HEK293 (cell line): Measurements from ENCODE around the gene IL16.

Source experiments
- CTCF ChIA-PET: fragments of 350-600 bp; formaldehyde crosslinking; extraction: SDS; loops from one replicate; lab custom pipeline; 2021; ENCODE audit warnings: antibody characterized with exemption; lab: Yijun Ruan, JAX
- POLR2A ChIA-PET: fragments of 300-600 bp; formaldehyde crosslinking; extraction: SDS; loops from one replicate; lab custom pipeline; 2020; ENCODE audit warnings: antibody characterized with exemption, inconsistent platforms; lab: Yijun Ruan, JAX
- H3K27ac ChIP-seq: fragments of 200-500 bp; sonication (Bioruptor generic); 2 replicates; pipeline ENCODE4 v1.5.1; 2014; ENCODE audit warnings: low read depth, low read length, control low read depth, inconsistent platforms; ENCODE audit errors: extremely low read depth
- H3K36me3 ChIP-seq, 2 experiments: fragments of 200-500 bp in 1 of 2; sonication (Bioruptor generic) in 1 of 2; 1 replicate in 1 of 2; 2 replicates in 1 of 2; pipeline ENCODE4 v1.5.1; 2014 to 2017; ENCODE audit warnings: inconsistent platforms in 2 of 2, low read length in 2 of 2; ENCODE audit not compliant: control insufficient read depth in 2 of 2, insufficient read depth in 1 of 2
- H3K4me1 ChIP-seq: fragments of 200-500 bp; sonication (Bioruptor generic); 2 replicates; pipeline ENCODE4 v1.5.1; 2014; ENCODE audit warnings: mild to moderate bottlenecking, low read length, inconsistent platforms; ENCODE audit not compliant: control insufficient read depth, insufficient read depth
- H3K4me3 ChIP-seq: 2 replicates; pipeline ENCODE4 v1.5.1; 2011; ENCODE audit warnings: low read depth, mild to moderate bottlenecking, control low read depth, low read length, moderate library complexity
- H3K9me3 ChIP-seq: fragments of 200-500 bp; sonication (Bioruptor generic); 2 replicates; pipeline ENCODE4 v1.5.1; 2014; ENCODE audit warnings: low read depth, low read length, inconsistent platforms; ENCODE audit not compliant: control insufficient read depth, insufficient read depth
- AEBP2 ChIP-seq: fragments of 450-650 bp; formaldehyde crosslinking; IDR thresholded peaks from 2 replicates; pipeline ENCODE4 v1.5.1; 2016; ENCODE audit warnings: missing biosample characterization, missing genetic modification characterization, borderline replicate concordance
- CTCF ChIP-seq: fragments of 450-650 bp; formaldehyde crosslinking; IDR thresholded peaks from 2 replicates; pipeline ENCODE4 v1.5.1; 2016; ENCODE audit warnings: missing biosample characterization, missing genetic modification characterization
- HOXC10 ChIP-seq: sonication (generic); formaldehyde crosslinking; IDR thresholded peaks from 2 replicates; pipeline ENCODE4 v1.8.1; 2023; ENCODE audit warnings: mild to moderate bottlenecking, missing genetic modification reagents
- RBAK ChIP-seq: fragments of 450-650 bp; formaldehyde crosslinking; IDR thresholded peaks from 2 replicates; pipeline ENCODE4 v1.5.1; 2016; ENCODE audit warnings: missing biosample characterization, missing genetic modification characterization
- TRIM28 ChIP-seq: IDR thresholded peaks from 2 replicates; pipeline ENCODE4 v1.6.1; 2011; ENCODE audit warnings: low read length, control low read depth, borderline replicate concordance
- ZBTB1 ChIP-seq: fragments of 450-650 bp; formaldehyde crosslinking; IDR thresholded peaks from 2 replicates; pipeline ENCODE4 v1.5.1; 2016; ENCODE audit warnings: missing biosample characterization, missing genetic modification characterization
- ZBTB11 ChIP-seq: fragments of 450-650 bp; formaldehyde crosslinking; conservative IDR thresholded peaks from 2 replicates; pipeline ENCODE4 v1.5.1; 2016; ENCODE audit warnings: low read depth, missing biosample characterization, missing genetic modification characterization
- ZBTB21 ChIP-seq: fragments of 450-650 bp; formaldehyde crosslinking; IDR thresholded peaks from 2 replicates; pipeline ENCODE4 v1.5.1; 2017; ENCODE audit warnings: missing biosample characterization, missing genetic modification characterization
- ZNF112 ChIP-seq: fragments of 450-650 bp; formaldehyde crosslinking; IDR thresholded peaks from 2 replicates; pipeline ENCODE4 v1.5.0; 2017; ENCODE audit warnings: missing biosample characterization, missing genetic modification characterization
- ZNF132 ChIP-seq: fragments of 450-650 bp; formaldehyde crosslinking; IDR thresholded peaks from 2 replicates; pipeline ENCODE4 v1.5.1; 2017; ENCODE audit warnings: missing biosample characterization, missing genetic modification characterization, borderline replicate concordance
- ZNF148 ChIP-seq: fragments of 450-650 bp; formaldehyde crosslinking; IDR thresholded peaks from 2 replicates; pipeline ENCODE4 v1.5.0; 2017; ENCODE audit warnings: missing biosample characterization, missing genetic modification characterization, borderline replicate concordance
- ZNF169 ChIP-seq: fragments of 450-650 bp; formaldehyde crosslinking; IDR thresholded peaks from 2 replicates; pipeline ENCODE4 v1.5.1; 2016; ENCODE audit warnings: missing biosample characterization, missing genetic modification characterization
- ZNF202 ChIP-seq: fragments of 450-650 bp; formaldehyde crosslinking; IDR thresholded peaks from 2 replicates; pipeline ENCODE4 v1.5.1; 2016; ENCODE audit warnings: missing biosample characterization, missing genetic modification characterization, borderline replicate concordance
- ZNF26 ChIP-seq: fragments of 450-650 bp; formaldehyde crosslinking; IDR thresholded peaks from 2 replicates; pipeline ENCODE4 v1.5.1; 2016; ENCODE audit warnings: missing biosample characterization, missing genetic modification characterization
- ZNF341 ChIP-seq: fragments of 450-650 bp; formaldehyde crosslinking; IDR thresholded peaks from 2 replicates; pipeline ENCODE4; 2016; ENCODE audit warnings: low read depth, missing biosample characterization, missing genetic modification characterization
- ZNF354C ChIP-seq: fragments of 450-650 bp; formaldehyde crosslinking; IDR thresholded peaks from 2 replicates; pipeline ENCODE4 v1.5.1; 2016; ENCODE audit warnings: missing biosample characterization, missing genetic modification characterization, low read depth, borderline replicate concordance
- ZNF473 ChIP-seq: fragments of 450-650 bp; formaldehyde crosslinking; IDR thresholded peaks from 2 replicates; pipeline ENCODE4 v1.5.1; 2017; ENCODE audit warnings: missing biosample characterization, missing genetic modification characterization
- ZNF521 ChIP-seq: fragments of 450-650 bp; formaldehyde crosslinking; IDR thresholded peaks from 2 replicates; pipeline ENCODE4 v1.5.1; 2017; ENCODE audit warnings: missing biosample characterization, mild to moderate bottlenecking, missing genetic modification characterization
- ZSCAN5A ChIP-seq: fragments of 450-650 bp; formaldehyde crosslinking; IDR thresholded peaks from 2 replicates; pipeline ENCODE4 v1.5.1; 2016; ENCODE audit warnings: missing biosample characterization, missing genetic modification characterization
- ZXDB ChIP-seq: fragments of 450-650 bp; formaldehyde crosslinking; IDR thresholded peaks from 2 replicates; pipeline ENCODE4 v1.5.1; 2016; ENCODE audit warnings: missing biosample characterization, missing genetic modification characterization

Gene IL16

GRCh38 chr15:81253846-81254245 is 57.2 kb downstream of the IL16 start:
- no peak for TF ChIP-seq ZBTB21 (tag by site-specific recombination)
- no peak for TF ChIP-seq HOXC10
- TF ChIP-seq ZNF169 (tag by site-specific recombination), result no peak
- no peak for TF ChIP-seq TRIM28
- TF ChIP-seq ZNF521 (tag by site-specific recombination), result no peak
- no peak for TF ChIP-seq ZNF148
- TF ChIP-seq ZNF112, result no peak
- no peak for TF ChIP-seq ZXDB (tag by site-specific recombination)
- TF ChIP-seq ZNF354C (tag by site-specific recombination), result no peak
- no peak for TF ChIP-seq ZNF341 (tag by site-specific recombination)
- no peak for TF ChIP-seq ZSCAN5A
- TF ChIP-seq ZNF473, result no peak
- H3K9me3 ChIP-seq, result no peaks in the 10 kb centered on the region
- H3K27ac ChIP-seq, result no peak overlapping the region
- H3K36me3 ChIP-seq, result no peaks in the 10 kb centered on the region
- CTCF ChIA-PET, result interaction anchor here (1.1 to 2.0 kb wide), 3 partner anchors 12 to 147 kb away, joined by 5 to 13 read pairs (median 5); no protein-coding TSS in a partner anchor
- POLR2A ChIA-PET, result no interaction called here
- H3K4me1 ChIP-seq, result no peaks in the 10 kb centered on the region
- H3K4me3 ChIP-seq, result no peak overlapping the region

- ChIA-PET POLR2A (no interaction called here), CTCF (interaction anchor here (0.6 to 4.5 kb wide), 9 partner anchors 11 to 147 kb away, joined by 3 to 52 read pairs (median 5); no protein-coding TSS in a partner anchor)
- TF ChIP-seq ZNF341 (tag by site-specific recombination) (no peak), RBAK (tag by site-specific recombination) (no peak), ZBTB1 (tag by site-specific recombination) (no peak), ZBTB11 (tag by site-specific recombination) (no peak), AEBP2 (tag by site-specific recombination) (no peak), ZNF202 (tag by site-specific recombination) (no peak), CTCF (tag by site-specific recombination) (no peak), ZNF26 (no peak), ZNF132 (tag by site-specific recombination) (no peak)
- no peaks in the 10 kb centered on the region for H3K4me1 ChIP-seq
- no peaks in the 10 kb centered on the region for H3K36me3 ChIP-seq
- no peak overlapping the region for H3K4me3 ChIP-seq
- no peaks in the 10 kb centered on the region for H3K9me3 ChIP-seq
- H3K27ac ChIP-seq, result no peak overlapping the region
Observed at GRCh38 chr15:81254277-81254915, 57.7 kb downstream of the IL16 start.
